Mesenchymal stem cell (in vitro differentiated cells and primary cell): ENCODE measurements around the gene ACOX1.

ENCODE experiments used
- DNase-seq: peaks from one replicate; pipeline ENCODE4 v3.0.0-alpha.2; 2013
- H2AFZ ChIP-seq: one replicate; pipeline ENCODE4 v1.6.1; 2013; ENCODE audit warnings: low read depth, mild to moderate bottlenecking, control low read depth, inconsistent platforms, low read length, moderate library complexity
- H2AK5ac ChIP-seq: 2 replicates; pipeline ENCODE4 v1.6.1; 2013; ENCODE audit warnings: low read length, moderate library complexity, mild to moderate bottlenecking, inconsistent platforms; ENCODE audit not compliant: severe bottlenecking
- H2BK120ac ChIP-seq: one replicate; pipeline ENCODE4 v1.6.1; 2013; ENCODE audit warnings: low read depth, mild to moderate bottlenecking, inconsistent platforms, low read length, moderate library complexity
- H2BK12ac ChIP-seq, 2 experiments: one replicate each; pipeline ENCODE4 v1.6.1; 2013; ENCODE audit warnings: inconsistent platforms in 2 of 2, low read length in 2 of 2, mild to moderate bottlenecking in 2 of 2, moderate library complexity in 2 of 2, control low read depth in 1 of 2
- H2BK15ac ChIP-seq: one replicate; pipeline ENCODE4 v1.6.1; 2013; ENCODE audit warnings: mild to moderate bottlenecking, low read depth, inconsistent platforms; ENCODE audit not compliant: poor library complexity, severe bottlenecking
- H2BK5ac ChIP-seq: 2 replicates; pipeline ENCODE4 v1.6.1; 2013; ENCODE audit warnings: low read depth, mild to moderate bottlenecking, low read length, control low read depth, inconsistent platforms; ENCODE audit not compliant: poor library complexity, severe bottlenecking
- H3K14ac ChIP-seq, 2 experiments: one replicate each; pipeline ENCODE4 v1.6.1; 2013; ENCODE audit warnings: inconsistent platforms in 2 of 2, low read length in 2 of 2, control low read depth in 1 of 2, mild to moderate bottlenecking in 1 of 2, moderate library complexity in 1 of 2
- H3K18ac ChIP-seq, 2 experiments: one replicate each; pipeline ENCODE4 v1.6.1; 2013; ENCODE audit warnings: inconsistent platforms in 2 of 2, low read length in 2 of 2, control low read depth in 1 of 2, low read depth in 1 of 2, mild to moderate bottlenecking in 1 of 2
- H3K23ac ChIP-seq, 2 experiments: one replicate each; pipeline ENCODE4 v1.6.1; 2013; ENCODE audit warnings: inconsistent platforms in 2 of 2, low read length in 2 of 2, mild to moderate bottlenecking in 2 of 2, moderate library complexity in 2 of 2, control low read depth in 1 of 2
- H3K27ac ChIP-seq: 2 replicates; pipeline ENCODE4 v1.5.1; 2013; ENCODE audit warnings: mild to moderate bottlenecking, moderate library complexity, low read length, control low read depth, inconsistent platforms; ENCODE audit not compliant: poor library complexity, severe bottlenecking
- H3K27me3 ChIP-seq, 2 experiments: 2 replicates each; pipeline versions ENCODE4 v1.6.1 to v1.7.0; 2013; ENCODE audit warnings: low read length in 2 of 2, mild to moderate bottlenecking in 2 of 2, moderate library complexity in 2 of 2, control low read depth in 1 of 2, inconsistent platforms in 1 of 2; ENCODE audit not compliant: control insufficient read depth in 1 of 2, insufficient read depth in 1 of 2
- H3K36me3 ChIP-seq, 2 experiments: 2 replicates each; pipeline versions ENCODE4 v1.6.1 to v1.7.0; 2013; ENCODE audit warnings: low read length in 2 of 2, control low read depth in 1 of 2, inconsistent platforms in 1 of 2, low read depth in 1 of 2, mild to moderate bottlenecking in 1 of 2; ENCODE audit not compliant: insufficient read depth in 2 of 2, control insufficient read depth in 1 of 2
- H3K4ac ChIP-seq, 2 experiments: one replicate each; pipeline ENCODE4 v1.6.1; 2013; ENCODE audit warnings: inconsistent platforms in 2 of 2, low read length in 2 of 2, mild to moderate bottlenecking in 2 of 2, moderate library complexity in 2 of 2, control low read depth in 1 of 2, low read depth in 1 of 2
- H3K4me1 ChIP-seq: 2 replicates; pipeline ENCODE4 v1.6.1; 2013; ENCODE audit warnings: low read depth, low read length, control low read depth; ENCODE audit not compliant: control insufficient read depth, insufficient read depth
- H3K4me2 ChIP-seq: 2 replicates; pipeline ENCODE4 v1.6.1; 2013; ENCODE audit warnings: low read length, mild to moderate bottlenecking, inconsistent platforms; ENCODE audit not compliant: poor library complexity, severe bottlenecking
- H3K4me3 ChIP-seq, 2 experiments: 2 replicates each; pipeline versions ENCODE4 v1.5.1 to v1.7.0; 2013; ENCODE audit warnings: low read length in 2 of 2, mild to moderate bottlenecking in 2 of 2, control low read depth in 1 of 2, low read depth in 1 of 2; ENCODE audit not compliant: insufficient read depth in 1 of 2
- H3K79me1 ChIP-seq: replicated peaks from 2 replicates; pipeline ENCODE4 v1.6.1; 2013; ENCODE audit warnings: mild to moderate bottlenecking, control low read depth, low read length, inconsistent platforms; ENCODE audit not compliant: poor library complexity, severe bottlenecking
- H3K9ac ChIP-seq: 2 replicates; pipeline ENCODE4 v1.7.0; 2013; ENCODE audit warnings: mild to moderate bottlenecking, low read length, moderate library complexity
- H3K9me3 ChIP-seq: 2 replicates; pipeline ENCODE4 v1.7.0; 2013; ENCODE audit warnings: mild to moderate bottlenecking, low read length; ENCODE audit not compliant: control insufficient read depth
- H4K8ac ChIP-seq: one replicate; pipeline ENCODE4 v1.6.1; 2013; ENCODE audit warnings: inconsistent platforms, mild to moderate bottlenecking, low read length, moderate library complexity
- H4K91ac ChIP-seq: one replicate; pipeline ENCODE4 v1.6.1; 2013; ENCODE audit warnings: mild to moderate bottlenecking, low read length, inconsistent platforms
- WGBS: methylation state at CpG from one replicate; pipeline ENCODE4 v1.1.7; 2013; ENCODE audit warnings: mixed read lengths; 5-methylcytosine and 5-hydroxymethylcytosine counted together

Gene ACOX1

GRCh38 chr17:75909051-75909811 is 69.7 kb downstream of the ACOX1 start:
- no peak overlapping the region for H2AK5ac ChIP-seq
- no peaks in the 10 kb centered on the region for H3K27me3 ChIP-seq
- WGBS: 94% methylated on average over 12 of the region's 14 CpGs
- H3K14ac ChIP-seq: no peak overlapping the region
- no peak overlapping the region for H2BK12ac ChIP-seq
- H3K4me2 ChIP-seq: no peak overlapping the region
- H3K4me3 ChIP-seq: no peak overlapping the region
- H2BK5ac ChIP-seq: no peak overlapping the region
- no peak overlapping the region for H3K23ac ChIP-seq
- peak overlapping the region; percentile 41 for H4K8ac ChIP-seq
- H3K4ac ChIP-seq: no peak overlapping the region
- H3K36me3 ChIP-seq: peaks cover 16 to 19% of the 10 kb centered on the region in 2 experiments
- H2BK120ac ChIP-seq: no peak overlapping the region
- no peaks in the 10 kb centered on the region for H3K79me1 ChIP-seq
- no peak overlapping the region for H4K91ac ChIP-seq
- no peak overlapping the region for H2AFZ ChIP-seq
- no peaks in the 10 kb centered on the region for H3K9me3 ChIP-seq
- H3K9ac ChIP-seq: no peak overlapping the region
- no peak for DNase-seq
- H3K4me1 ChIP-seq: peaks cover 9% of the 10 kb centered on the region
- H3K18ac ChIP-seq: no peak overlapping the region
- H3K27ac ChIP-seq: no peak overlapping the region
- no peak overlapping the region for H2BK15ac ChIP-seq

DNA sequence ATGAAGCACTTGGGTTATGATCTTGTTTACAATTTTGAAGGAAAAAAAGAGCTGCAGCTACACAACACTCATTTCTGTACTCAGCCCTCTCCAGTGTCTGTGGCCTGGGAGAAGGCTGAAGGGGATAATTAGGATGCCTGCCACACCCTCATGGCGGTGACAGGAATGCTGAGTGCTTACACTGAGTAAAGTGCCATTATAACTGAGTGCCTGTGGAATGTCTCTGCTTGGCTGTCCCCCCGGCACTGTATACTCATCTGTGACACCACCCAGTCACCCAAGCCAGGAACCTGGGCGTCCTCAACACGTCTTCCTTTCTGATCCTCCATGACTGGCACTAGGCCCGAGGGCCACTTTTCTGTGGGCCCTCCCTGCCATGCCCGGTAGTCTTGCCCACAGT is 70.8 kb downstream of the ACOX1 start:
- 64% methylated on average over 6 of the region's 6 CpGs for WGBS
- peaks cover 8 to 11% of the 10 kb centered on the region in 2 experiments for H3K36me3 ChIP-seq
- H2AFZ ChIP-seq: no peak overlapping the region
- H2BK120ac ChIP-seq: no peak overlapping the region
- no peak overlapping the region for H3K23ac ChIP-seq
- no peaks in the 10 kb centered on the region for H3K9me3 ChIP-seq
- H3K27me3 ChIP-seq: no peaks in the 10 kb centered on the region
- peak overlapping the region; percentile 30 for H4K8ac ChIP-seq
- H3K9ac ChIP-seq: no peak overlapping the region
- H3K27ac ChIP-seq: no peak overlapping the region
- peak overlapping the region in 1 of 2 experiments; percentile 22 for H3K14ac ChIP-seq
- no peak overlapping the region for H3K4me2 ChIP-seq
- no peak overlapping the region for H2BK5ac ChIP-seq
- DNase-seq: no peak
- H3K79me1 ChIP-seq: peaks cover 2% of the 10 kb centered on the region
- H2BK15ac ChIP-seq: no peak overlapping the region
- no peak overlapping the region for H3K4ac ChIP-seq
- no peak overlapping the region for H3K18ac ChIP-seq
- H2BK12ac ChIP-seq: no peak overlapping the region
- H3K4me1 ChIP-seq: peaks cover 14% of the 10 kb centered on the region
- no peak overlapping the region for H4K91ac ChIP-seq
- no peak overlapping the region for H2AK5ac ChIP-seq
- no peak overlapping the region for H3K4me3 ChIP-seq

DNA sequence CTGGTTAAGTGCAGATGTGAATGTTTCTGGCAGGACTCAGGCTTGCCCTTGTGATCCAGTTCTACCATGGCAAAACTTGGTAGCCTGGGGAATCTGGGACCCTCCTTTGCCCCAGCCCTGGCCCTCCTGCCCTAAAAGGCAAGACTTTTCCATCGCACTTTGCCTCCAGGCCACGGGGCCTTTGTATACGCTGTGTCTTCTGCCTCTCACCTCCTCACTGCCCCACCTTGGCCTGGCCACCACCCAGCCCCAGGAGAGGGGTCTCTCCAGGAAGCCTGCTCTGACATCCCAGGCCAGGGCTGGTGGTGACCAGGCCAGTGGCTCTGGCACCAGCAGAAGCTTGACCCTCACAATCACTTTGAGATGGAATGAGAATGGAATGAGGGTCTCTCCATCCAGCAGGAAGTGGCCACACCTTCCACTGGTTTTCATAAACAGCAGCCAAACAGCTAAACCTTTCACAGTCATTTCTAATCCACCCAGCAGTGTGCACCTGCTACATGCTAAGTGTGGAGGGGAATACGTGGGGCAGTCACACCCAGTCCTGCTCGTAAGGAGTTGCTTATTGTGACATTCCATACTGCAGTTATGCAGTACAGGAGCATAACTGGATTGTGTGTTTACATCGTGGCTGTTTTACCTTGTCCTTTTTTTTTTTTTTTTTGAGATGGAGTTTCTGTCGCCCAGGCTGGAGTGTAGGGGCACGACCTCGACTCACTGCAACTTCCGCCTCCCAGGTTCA is 72.7 kb downstream of the ACOX1 start:
- Histone ChIP-seq H3K14ac (no peak overlapping the region), H4K8ac (peak overlapping the region; percentile 31), H2AK5ac (peak overlapping the region; percentile 30), H3K9ac (no peak overlapping the region), H2BK12ac (peak overlapping the region; percentile 22 to 63), H3K4ac (peak overlapping the region in 1 of 2 experiments; percentile 60), H2AFZ (no peak overlapping the region), H3K27ac (no peak overlapping the region), H3K36me3 (peaks cover 13 to 17% of the 10 kb centered on the region in 2 experiments), H3K4me2 (no peak overlapping the region), H2BK120ac (no peak overlapping the region), H3K4me1 (peaks cover 23% of the 10 kb centered on the region), H3K9me3 (no peaks in the 10 kb centered on the region), H2BK15ac (peak overlapping the region; percentile 36), H3K4me3 (no peak overlapping the region), H4K91ac (peak overlapping the region; percentile 67), H3K27me3 (no peaks in the 10 kb centered on the region), H3K23ac (no peak overlapping the region), H3K79me1 (peaks cover 8% of the 10 kb centered on the region), H2BK5ac (no peak overlapping the region), H3K18ac (no peak overlapping the region)
- 97% methylated on average over 7 of the region's 10 CpGs for WGBS
- no peak for DNase-seq
